Fibroblast of mammary gland (primary cell): ENCODE data around the gene FSCN2.

Experiments used
- DNase-seq: peaks from one replicate; pipeline ENCODE4 v3.0.0-alpha.2; 2010; ENCODE audit warnings: low read depth
- H3K4me3 ChIP-seq: 2 replicates; pipeline ENCODE4 v1.5.1; 2011; ENCODE audit warnings: low read depth, mild to moderate bottlenecking, low read length, moderate library complexity; ENCODE audit not compliant: control insufficient read depth
- TF ChIP-seq, protein P1 (sequence below): conservative IDR thresholded peaks from 2 replicates; pipeline ENCODE4 v1.5.1; 2011; ENCODE audit warnings: low read depth, low read length, inconsistent platforms; ENCODE audit not compliant: control insufficient read depth, insufficient read depth

Gene FSCN2

DNA sequence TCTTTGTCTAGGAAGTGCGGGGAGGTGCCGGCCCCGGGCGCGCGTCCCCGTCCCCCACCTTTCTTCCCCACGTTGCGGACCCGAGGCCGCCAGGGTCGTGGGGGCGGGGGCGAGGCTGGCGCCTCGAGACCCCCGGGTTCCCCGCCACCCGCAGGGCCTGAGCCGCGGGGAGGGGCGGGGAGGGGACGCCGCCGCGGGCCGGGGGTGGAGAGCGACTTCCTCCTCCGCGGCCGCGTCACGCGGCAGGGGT, 13.8 kb upstream of the FSCN2 start:
- H3K4me3 ChIP-seq, result peak overlapping the region; percentile 42
- TF ChIP-seq, protein P1, sequence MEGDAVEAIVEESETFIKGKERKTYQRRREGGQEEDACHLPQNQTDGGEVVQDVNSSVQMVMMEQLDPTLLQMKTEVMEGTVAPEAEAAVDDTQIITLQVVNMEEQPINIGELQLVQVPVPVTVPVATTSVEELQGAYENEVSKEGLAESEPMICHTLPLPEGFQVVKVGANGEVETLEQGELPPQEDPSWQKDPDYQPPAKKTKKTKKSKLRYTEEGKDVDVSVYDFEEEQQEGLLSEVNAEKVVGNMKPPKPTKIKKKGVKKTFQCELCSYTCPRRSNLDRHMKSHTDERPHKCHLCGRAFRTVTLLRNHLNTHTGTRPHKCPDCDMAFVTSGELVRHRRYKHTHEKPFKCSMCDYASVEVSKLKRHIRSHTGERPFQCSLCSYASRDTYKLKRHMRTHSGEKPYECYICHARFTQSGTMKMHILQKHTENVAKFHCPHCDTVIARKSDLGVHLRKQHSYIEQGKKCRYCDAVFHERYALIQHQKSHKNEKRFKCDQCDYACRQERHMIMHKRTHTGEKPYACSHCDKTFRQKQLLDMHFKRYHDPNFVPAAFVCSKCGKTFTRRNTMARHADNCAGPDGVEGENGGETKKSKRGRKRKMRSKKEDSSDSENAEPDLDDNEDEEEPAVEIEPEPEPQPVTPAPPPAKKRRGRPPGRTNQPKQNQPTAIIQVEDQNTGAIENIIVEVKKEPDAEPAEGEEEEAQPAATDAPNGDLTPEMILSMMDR, result no peak

DNA sequence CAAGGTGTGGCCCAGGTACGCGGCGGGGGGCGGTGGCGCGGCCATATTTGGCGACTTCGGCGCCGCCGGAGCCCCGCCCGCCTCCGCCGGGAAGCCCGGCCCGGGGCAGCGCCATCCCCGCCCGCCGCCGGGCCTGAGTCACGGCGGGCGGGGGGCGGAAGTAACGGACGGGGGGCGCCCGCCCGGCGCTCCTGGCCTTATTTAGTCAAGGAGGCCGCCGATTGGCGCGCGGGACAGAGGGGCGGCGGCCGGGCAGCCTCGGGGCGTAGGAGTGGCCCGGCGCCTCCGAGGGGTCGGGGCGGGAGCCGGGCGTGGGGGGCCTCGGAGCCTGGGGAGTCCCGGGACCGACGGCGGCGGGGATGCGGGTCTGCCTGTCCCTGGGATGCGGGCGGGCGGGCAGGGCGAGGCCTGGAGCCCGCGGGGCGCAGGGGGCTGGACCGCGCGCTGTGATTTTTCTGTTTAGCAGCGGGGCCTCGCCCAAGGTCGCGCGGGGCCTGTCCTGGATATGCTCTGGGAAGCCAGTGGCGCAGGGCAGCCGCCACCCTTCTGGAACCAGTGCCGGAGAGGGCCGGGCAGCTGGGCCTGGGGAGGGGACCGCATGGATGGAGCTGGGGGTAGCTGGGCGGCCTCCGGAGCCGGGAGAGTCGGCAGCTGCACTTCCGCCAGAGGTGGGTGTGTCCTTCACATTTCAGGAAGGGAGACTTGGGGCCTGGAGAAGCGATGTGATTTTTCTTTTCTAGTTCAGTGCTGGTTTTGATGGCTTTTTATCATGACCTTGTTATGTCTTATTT, 13.2 kb upstream of the FSCN2 start:
- peak overlapping the region; percentile 60 for H3K4me3 ChIP-seq
- TF ChIP-seq, protein P1, result no peak
- peak; percentile 64 for DNase-seq

More for the DNA sequence above, 13.8 kb upstream of the FSCN2 start:
- no peak for DNase-seq

DNA sequence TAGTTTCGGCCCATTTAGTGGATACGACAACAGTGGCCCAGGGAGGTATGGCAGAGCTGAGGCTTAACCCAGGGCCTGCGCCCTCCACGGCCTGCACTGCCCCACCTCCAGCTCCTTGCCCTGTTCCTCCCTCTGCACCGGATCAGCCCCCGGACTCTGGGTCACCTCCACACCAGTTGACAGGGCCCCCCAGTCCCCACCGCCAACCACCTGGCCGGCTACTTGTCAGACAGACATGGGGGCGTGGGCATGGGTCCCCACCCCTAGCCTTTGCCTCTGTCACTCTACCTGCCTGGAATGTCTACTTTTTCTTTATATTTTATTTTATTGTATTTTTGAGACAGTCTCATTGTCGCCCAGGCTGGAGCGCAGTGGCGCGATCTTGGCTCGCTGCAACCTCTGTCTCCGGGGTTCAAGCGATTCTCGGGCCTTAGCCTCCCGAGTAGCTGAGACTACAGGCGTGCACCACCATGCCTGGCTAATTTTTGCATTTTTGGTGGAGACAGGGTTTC, 12.6 kb upstream of the FSCN2 start:
- H3K4me3 ChIP-seq, result peak overlapping the region; percentile 60
- TF ChIP-seq, protein P1, result no peak
- DNase-seq, result no peak

DNA sequence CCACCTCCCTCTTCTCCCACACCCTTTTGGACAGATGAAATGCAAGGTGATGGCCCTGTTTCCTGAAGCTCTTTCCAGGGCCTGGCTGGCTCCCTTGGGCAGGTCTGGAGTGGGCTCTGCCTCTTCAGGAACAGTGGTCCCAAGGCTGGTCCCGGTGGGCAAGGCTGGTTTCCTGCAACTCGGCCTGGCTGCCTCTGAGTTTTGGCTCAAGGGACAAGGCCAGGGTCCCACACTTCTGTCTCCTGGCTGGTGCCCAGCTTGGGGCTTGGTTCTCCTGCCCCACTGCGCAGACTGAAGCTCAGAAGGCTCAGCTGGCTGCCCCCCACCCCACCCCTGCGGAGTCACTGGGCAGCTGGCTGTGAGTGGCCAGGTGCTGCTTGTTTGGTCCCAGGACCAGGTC, 11.7 kb upstream of the FSCN2 start:
- DNase-seq, result no peak
- peak overlapping the region; percentile 60 for H3K4me3 ChIP-seq
- TF ChIP-seq, protein P1, result no peak

DNA sequence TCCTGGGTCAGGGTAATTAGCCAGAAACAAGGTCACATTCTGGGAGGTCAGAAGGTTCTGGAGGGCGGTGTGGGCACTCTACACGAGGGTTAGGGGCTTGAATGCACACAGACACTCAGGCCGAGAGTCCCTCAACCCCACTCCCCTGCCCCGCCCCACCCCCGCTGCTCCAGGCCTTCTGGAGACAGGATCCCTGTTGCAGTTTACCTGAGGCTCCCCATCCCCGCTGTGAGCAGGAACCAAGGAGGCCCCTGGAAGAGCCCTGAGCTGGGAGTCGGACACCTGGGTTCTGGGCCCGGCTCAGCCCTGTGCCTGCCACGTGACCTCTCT, 11.2 kb upstream of the FSCN2 start:
- DNase-seq, result no peak
- TF ChIP-seq, protein P1, result no peak
- H3K4me3 ChIP-seq, result no peak overlapping the region

DNA sequence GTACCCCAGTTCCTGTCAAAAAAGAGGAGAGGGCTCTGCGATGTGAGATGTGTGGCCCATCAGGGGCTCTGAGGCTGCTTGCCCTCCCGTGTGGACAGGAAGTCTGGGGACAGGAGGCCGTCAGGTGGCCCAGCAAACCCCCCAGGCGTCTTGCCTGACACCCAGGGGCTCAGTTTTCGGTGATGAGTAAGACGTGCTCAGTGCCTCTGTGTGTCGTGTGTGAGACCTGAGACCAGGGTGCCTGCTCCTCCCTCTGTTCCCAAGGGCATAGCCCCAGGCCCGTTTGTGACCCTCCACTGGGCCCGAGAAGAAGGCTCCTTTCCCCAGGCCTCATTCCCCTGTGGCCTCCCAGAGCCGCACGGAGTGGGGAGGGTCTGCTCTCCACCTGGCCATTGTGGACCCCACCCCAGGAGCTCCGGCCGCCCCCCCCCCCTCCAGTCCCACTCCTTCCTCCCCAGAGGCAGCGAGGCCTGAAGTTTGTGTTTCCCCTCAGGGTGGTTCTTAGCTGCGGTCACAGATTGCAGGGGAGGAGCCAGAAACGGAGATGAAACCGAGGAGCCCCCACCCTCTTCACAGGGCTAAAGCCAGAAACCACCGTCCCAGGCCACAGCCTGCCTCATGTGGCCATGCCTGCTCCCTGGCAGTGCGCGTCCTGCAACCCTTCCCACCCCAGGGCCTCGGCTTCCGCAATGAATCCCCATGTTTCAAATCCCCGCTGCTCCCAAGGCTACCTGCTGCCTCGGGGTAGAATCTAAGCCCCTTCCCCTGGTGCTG, 10.7 kb upstream of the FSCN2 start:
- TF ChIP-seq, protein P1, result no peak
- no peak overlapping the region for H3K4me3 ChIP-seq
- no peak for DNase-seq
